SK-N-SH (cell line): ENCODE data around the gene RECK. TPM values are rescaled to one million over a fixed set of nuclear protein-coding genes. Genes with fewer than 3 reads are reported as not detected.

Source experiments
- CTCF ChIA-PET: fragments of 300-600, 350-600 bp; formaldehyde crosslinking; extraction: SDS; loops from one replicate; lab custom pipeline; 2021; lab: Yijun Ruan, JAX
- POLR2A ChIA-PET: fragments of 350-600 bp; sonication (Branson Sonifier 250); formaldehyde crosslinking; extraction: SDS; loops from one replicate; lab custom pipeline; 2020; ENCODE audit warnings: antibody characterized with exemption, inconsistent platforms; lab: Yijun Ruan, JAX
- DNase-seq: peaks from one replicate; pipeline ENCODE4 v3.0.0; 2012
- H2AFZ ChIP-seq: fragments of 200-600 bp; sonication (generic); 2 replicates; pipeline ENCODE4 v1.8.1; 2016; ENCODE audit warnings: antibody characterized with exemption, mild to moderate bottlenecking, low read depth
- H3F3A ChIP-seq: fragments of 200-600 bp; sonication (generic); replicated peaks from 2 replicates; pipeline ENCODE3; 2016; ENCODE audit warnings: antibody characterized with exemption, mild to moderate bottlenecking; ENCODE audit not compliant: insufficient read depth
- H3K27ac ChIP-seq, 2 experiments: fragments of 200-500 bp in 1 of 2; fragments of 200-600 bp in 1 of 2; sonication (Bioruptor generic) in 1 of 2; sonication (generic), shearing (Covaris generic) in 1 of 2; 2 replicates each; pipeline versions ENCODE4 v1.5.1 to v1.6.1; 2014 to 2016; ENCODE audit warnings: low read depth in 2 of 2, inconsistent platforms in 1 of 2, low read length in 1 of 2, mild to moderate bottlenecking in 1 of 2, mixed read lengths in 1 of 2
- H3K27me3 ChIP-seq: fragments of 200-600 bp; sonication (generic), shearing (Covaris generic); 2 replicates; pipeline ENCODE4 v1.6.1; 2016; ENCODE audit warnings: mixed run types; ENCODE audit not compliant: insufficient read depth
- H3K36me3 ChIP-seq, 2 experiments: fragments of 200-500 bp in 1 of 2; fragments of 200-600 bp in 1 of 2; sonication (Bioruptor generic) in 1 of 2; sonication (generic) in 1 of 2; replicated peaks in 1 of 2; 2 replicates each; pipeline versions ENCODE3 to v1.5.1; 2014 to 2016; ENCODE audit warnings: low read length in 1 of 2, mild to moderate bottlenecking in 1 of 2; ENCODE audit not compliant: insufficient read depth in 2 of 2, control insufficient read depth in 1 of 2
- H3K4me1 ChIP-seq, 2 experiments: fragments of 200-500 bp in 1 of 2; fragments of 200-600 bp in 1 of 2; sonication (Bioruptor generic) in 1 of 2; sonication (generic), shearing (Covaris generic) in 1 of 2; 2 replicates each; pipeline versions ENCODE4 v1.5.1 to v1.6.1; 2014 to 2016; ENCODE audit warnings: low read depth in 1 of 2, low read length in 1 of 2, mixed run types in 1 of 2; ENCODE audit not compliant: insufficient read depth in 2 of 2, control insufficient read depth in 1 of 2
- H3K4me2 ChIP-seq: fragments of 200-600 bp; sonication (generic), shearing (Covaris generic); 2 replicates; pipeline ENCODE4 v1.6.1; 2017; ENCODE audit warnings: mixed run types
- H3K4me3 ChIP-seq, 2 experiments: fragments of 200-500 bp in 1 of 2; fragments of 200-600 bp in 1 of 2; sonication (Bioruptor generic) in 1 of 2; sonication (generic), shearing (Covaris generic) in 1 of 2; 2 replicates each; pipeline versions ENCODE4 v1.5.1 to v1.8.1; 2014 to 2016; ENCODE audit warnings: low read depth in 2 of 2, inconsistent platforms in 1 of 2, low read length in 1 of 2, mild to moderate bottlenecking in 1 of 2, mixed read lengths in 1 of 2, moderate library complexity in 1 of 2
- H3K79me2 ChIP-seq: fragments of 200-600 bp; sonication (generic); 2 replicates; pipeline ENCODE4 v1.8.1; 2017; ENCODE audit warnings: mild to moderate bottlenecking; ENCODE audit not compliant: insufficient read depth
- H3K9ac ChIP-seq: fragments of 200-600 bp; sonication (generic); 2 replicates; pipeline ENCODE4 v1.6.1; 2017; ENCODE audit warnings: mixed run types
- H3K9me2 ChIP-seq: fragments of 200-600 bp; sonication (generic); 2 replicates; pipeline ENCODE4 v1.6.1; 2017; ENCODE audit warnings: mixed run types
- H3K9me3 ChIP-seq: fragments of 200-600 bp; sonication (generic); 2 replicates; pipeline ENCODE4 v1.6.1; 2017; ENCODE audit warnings: mixed run types, mild to moderate bottlenecking, moderate library complexity
- H4K20me1 ChIP-seq: fragments of 200-600 bp; sonication (generic); 2 replicates; pipeline ENCODE4 v1.6.1; 2017; ENCODE audit warnings: mild to moderate bottlenecking, mixed run types; ENCODE audit not compliant: insufficient read depth
- CHD2 ChIP-seq: fragments of 150-350 bp; IDR thresholded peaks from 2 replicates; pipeline ENCODE4 v1.6.1; 2018; ENCODE audit warnings: low read length; ENCODE audit not compliant: partially characterized antibody
- ELF1 ChIP-seq: IDR thresholded peaks from 2 replicates; pipeline ENCODE4 v1.4.0; 2012
- EP300 ChIP-seq, 2 experiments: IDR thresholded peaks; 2 replicates each; pipeline versions ENCODE4 v1.4.0 to v1.6.1; 2012; ENCODE audit warnings: borderline replicate concordance in 1 of 2, low read depth in 1 of 2, low read length in 1 of 2
- FOSL2 ChIP-seq: IDR thresholded peaks from 2 replicates; pipeline ENCODE4 v1.4.0; 2012; ENCODE audit warnings: low read depth, mild to moderate bottlenecking, moderate library complexity, borderline replicate concordance
- FOXM1 ChIP-seq: IDR thresholded peaks from 2 replicates; pipeline ENCODE4 v1.4.0; 2012; ENCODE audit warnings: low read depth, mild to moderate bottlenecking
- JUND ChIP-seq: IDR thresholded peaks from 2 replicates; pipeline ENCODE4 v1.4.0; 2012
- MEF2A ChIP-seq: IDR thresholded peaks from 2 replicates; pipeline ENCODE4 v1.4.0; 2012; ENCODE audit warnings: low read depth, borderline replicate concordance
- NFIC ChIP-seq: IDR thresholded peaks from 2 replicates; pipeline ENCODE4 v1.4.0; 2012; ENCODE audit warnings: borderline replicate concordance
- RAD21 ChIP-seq: IDR thresholded peaks from 2 replicates; pipeline ENCODE4 v1.6.1; 2012; ENCODE audit warnings: mild to moderate bottlenecking, low read length
- RCOR1 ChIP-seq: fragments of 150-350 bp; IDR thresholded peaks from 2 replicates; pipeline ENCODE4 v1.6.1; 2017; ENCODE audit warnings: antibody characterized with exemption, low read length
- RFX5 ChIP-seq: IDR thresholded peaks from 2 replicates; pipeline ENCODE4 v1.6.1; 2012; ENCODE audit warnings: mild to moderate bottlenecking, improper control_type of control experiment, low read length
- SIN3A ChIP-seq: IDR thresholded peaks from 2 replicates; pipeline ENCODE4 v1.6.1; 2012; ENCODE audit warnings: low read depth, mild to moderate bottlenecking, low read length, moderate library complexity, borderline replicate concordance
- SMC3 ChIP-seq: IDR thresholded peaks from 2 replicates; pipeline ENCODE4 v1.6.1; 2012; ENCODE audit warnings: low read depth, low read length, improper control_type of control experiment
- TAF1 ChIP-seq: IDR thresholded peaks from 2 replicates; pipeline ENCODE4 v1.6.1; 2012; ENCODE audit warnings: low read depth, mild to moderate bottlenecking, low read length, moderate library complexity, borderline replicate concordance
- TCF12 ChIP-seq: IDR thresholded peaks from 2 replicates; pipeline ENCODE4 v1.4.0; 2012
- TEAD4 ChIP-seq: IDR thresholded peaks from 2 replicates; pipeline ENCODE4 v1.4.0; 2012; ENCODE audit warnings: mild to moderate bottlenecking, borderline replicate concordance; ENCODE audit not compliant: insufficient read depth
- YY1 ChIP-seq: IDR thresholded peaks from 2 replicates; pipeline ENCODE4 v1.4.0; 2012; ENCODE audit warnings: low read depth, mild to moderate bottlenecking
- WGBS: methylation state at CpG from one replicate; pipeline ENCODE4 v1.1.6; 2017; ENCODE audit warnings: low lambda C conversion rate; 5-methylcytosine and 5-hydroxymethylcytosine counted together
- polyA plus RNA-seq, 3 experiments: library from polyadenylated mRNA; depleted of rRNA; stranded (reverse); fragments of >200 nt; gene quantifications; 2 replicates each; pipeline ENCODE4 v1.2.3, GENCODE V29; 2012
- TF ChIP-seq, protein P1 (sequence below): IDR thresholded peaks from 2 replicates; pipeline ENCODE4 v1.4.0; 2012; ENCODE audit warnings: low read depth, borderline replicate concordance
- TF ChIP-seq, protein P2 (sequence below): IDR thresholded peaks from 2 replicates; pipeline ENCODE4 v1.4.0; 2012; ENCODE audit warnings: low read depth, borderline replicate concordance
- TF ChIP-seq, protein P3 (sequence below): fragments of 150-350 bp; IDR thresholded peaks from 2 replicates; pipeline ENCODE4 v1.6.1; 2016; ENCODE audit warnings: mild to moderate bottlenecking, low read depth, low read length
- TF ChIP-seq, protein P4 (sequence below): fragments of 150-350 bp; IDR thresholded peaks from 2 replicates; pipeline ENCODE4 v1.6.1; 2017; ENCODE audit warnings: antibody characterized with exemption, low read length, low read depth, borderline replicate concordance
- TF ChIP-seq, protein P5 (sequence below): IDR thresholded peaks from 2 replicates; pipeline ENCODE4 v1.4.0; 2012; ENCODE audit warnings: low read depth

RECK gene
- polyA plus RNA-seq, 1 of the 3 experiments (the other 2 are of a cell fraction): 22.8 TPM

DNA sequence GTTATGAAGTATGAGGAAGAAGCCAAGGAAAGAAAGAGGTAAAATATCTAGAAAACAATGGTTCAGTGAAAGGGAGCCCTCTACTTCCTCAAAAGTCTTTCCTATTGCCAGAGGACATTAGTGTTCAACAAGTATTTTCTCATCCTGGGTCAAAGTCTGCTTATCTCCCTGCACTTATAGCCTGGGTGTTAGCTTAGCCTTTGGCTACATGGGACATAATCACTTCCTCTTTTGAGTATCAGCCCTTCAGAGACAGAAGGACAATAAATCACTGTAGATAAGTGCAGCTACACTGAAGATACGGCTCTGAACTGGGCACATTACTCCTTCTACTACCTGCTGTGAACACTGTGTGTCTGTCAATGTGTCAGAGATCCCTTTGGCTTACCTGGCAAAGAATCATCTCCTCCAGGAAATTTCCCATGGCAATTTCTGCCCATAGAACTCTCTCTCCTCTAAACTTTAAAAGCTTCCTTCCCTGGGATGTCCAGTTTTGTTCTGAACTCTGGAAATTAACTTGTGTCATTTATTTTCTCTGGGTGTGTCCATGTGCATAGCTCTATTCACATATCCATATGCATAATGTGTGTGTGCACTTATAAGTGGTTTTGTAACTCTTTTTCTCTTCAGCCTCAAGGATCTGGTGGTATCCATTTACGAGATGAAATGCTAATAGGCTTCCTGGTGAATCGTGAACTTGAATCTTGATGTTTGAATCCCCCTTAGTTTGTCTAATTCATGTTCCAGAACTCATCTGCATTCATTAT lies 30.0 kb upstream of the RECK start:
- Histone ChIP-seq H3F3A (no peaks in the 10 kb centered on the region), H3K4me1 (no peaks in the 10 kb centered on the region; a peak in 1 of 4 replicates), H3K27me3 (no peaks in the 10 kb centered on the region), H3K27ac (no peak overlapping the region), H4K20me1 (no peaks in the 10 kb centered on the region), H3K9ac (no peak overlapping the region), H3K36me3 (no peaks in the 10 kb centered on the region), H2AFZ (no peak overlapping the region), H3K9me3 (0 out of 2 replicates have a peak, but pooled peaks cover 4% of the 10 kb centered on the region), H3K4me2 (no peak overlapping the region), H3K9me2 (no peaks in the 10 kb centered on the region), H3K79me2 (no peaks in the 10 kb centered on the region), H3K4me3 (no peak overlapping the region)
- WGBS: 50% methylated on average over 3 of the region's 3 CpGs
- TF ChIP-seq SMC3 (no peak), JUND (no peak), EP300 (IDR thresholded peaks at IDR 0.05; ENCODE audit: borderline replicate concordance in 1 of 2, low read depth in 1 of 2, low read length in 1 of 2) (no peak)
- TF ChIP-seq, protein P1, sequence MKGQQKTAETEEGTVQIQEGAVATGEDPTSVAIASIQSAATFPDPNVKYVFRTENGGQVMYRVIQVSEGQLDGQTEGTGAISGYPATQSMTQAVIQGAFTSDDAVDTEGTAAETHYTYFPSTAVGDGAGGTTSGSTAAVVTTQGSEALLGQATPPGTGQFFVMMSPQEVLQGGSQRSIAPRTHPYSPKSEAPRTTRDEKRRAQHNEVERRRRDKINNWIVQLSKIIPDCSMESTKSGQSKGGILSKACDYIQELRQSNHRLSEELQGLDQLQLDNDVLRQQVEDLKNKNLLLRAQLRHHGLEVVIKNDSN: no peak
- CTCF ChIA-PET: interaction anchor here (0.8 to 9.1 kb wide), 9 partner anchors 13 to 216 kb away, joined by 3 to 128 read pairs (median 7); partner anchors contain the start of genes OR2S2 and RECK
- POLR2A ChIA-PET: no interaction called here
- no peak for DNase-seq

DNA sequence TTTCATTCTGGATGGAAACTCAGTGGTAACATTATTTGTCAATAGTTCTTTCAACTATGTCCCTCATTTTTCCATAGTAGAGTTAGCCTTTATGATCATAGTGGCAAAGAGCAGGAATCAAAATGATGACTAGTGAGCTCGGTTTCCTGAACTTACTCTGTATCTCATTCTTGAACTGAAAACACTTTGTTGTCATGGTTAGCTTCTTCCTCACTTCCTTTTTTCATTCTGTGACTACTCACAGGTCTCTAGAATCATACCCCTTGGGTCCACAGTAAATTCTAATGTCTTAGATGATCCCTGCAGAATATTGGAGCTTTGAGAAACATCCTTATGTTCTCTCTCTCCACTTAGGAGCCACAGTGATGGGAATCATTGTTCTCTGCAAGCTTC lies 29.4 kb upstream of the RECK start:
- no peak overlapping the region for H3K27ac ChIP-seq
- no peaks in the 10 kb centered on the region for H3K36me3 ChIP-seq
- no peak overlapping the region for H3K4me3 ChIP-seq
- H3K9ac ChIP-seq: no peak overlapping the region
- POLR2A ChIA-PET: no interaction called here
- no peaks in the 10 kb centered on the region for H3K79me2 ChIP-seq
- no peaks in the 10 kb centered on the region for H3F3A ChIP-seq
- H3K27me3 ChIP-seq: no peaks in the 10 kb centered on the region
- CTCF ChIA-PET: interaction anchor here (0.8 to 9.1 kb wide), 18 partner anchors 8 to 217 kb away, joined by 3 to 128 read pairs (median 4); partner anchors contain the start of genes OR2S2 and RECK
- H3K9me3 ChIP-seq: 0 out of 2 replicates have a peak, but pooled peaks cover 4% of the 10 kb centered on the region
- no peaks in the 10 kb centered on the region; a peak in 1 of 4 replicates for H3K4me1 ChIP-seq
- H3K4me2 ChIP-seq: no peak overlapping the region
- 43% methylated on average over 1 of the region's 1 CpG for WGBS
- no peaks in the 10 kb centered on the region for H4K20me1 ChIP-seq
- H2AFZ ChIP-seq: no peak overlapping the region
- TF ChIP-seq, protein P2, sequence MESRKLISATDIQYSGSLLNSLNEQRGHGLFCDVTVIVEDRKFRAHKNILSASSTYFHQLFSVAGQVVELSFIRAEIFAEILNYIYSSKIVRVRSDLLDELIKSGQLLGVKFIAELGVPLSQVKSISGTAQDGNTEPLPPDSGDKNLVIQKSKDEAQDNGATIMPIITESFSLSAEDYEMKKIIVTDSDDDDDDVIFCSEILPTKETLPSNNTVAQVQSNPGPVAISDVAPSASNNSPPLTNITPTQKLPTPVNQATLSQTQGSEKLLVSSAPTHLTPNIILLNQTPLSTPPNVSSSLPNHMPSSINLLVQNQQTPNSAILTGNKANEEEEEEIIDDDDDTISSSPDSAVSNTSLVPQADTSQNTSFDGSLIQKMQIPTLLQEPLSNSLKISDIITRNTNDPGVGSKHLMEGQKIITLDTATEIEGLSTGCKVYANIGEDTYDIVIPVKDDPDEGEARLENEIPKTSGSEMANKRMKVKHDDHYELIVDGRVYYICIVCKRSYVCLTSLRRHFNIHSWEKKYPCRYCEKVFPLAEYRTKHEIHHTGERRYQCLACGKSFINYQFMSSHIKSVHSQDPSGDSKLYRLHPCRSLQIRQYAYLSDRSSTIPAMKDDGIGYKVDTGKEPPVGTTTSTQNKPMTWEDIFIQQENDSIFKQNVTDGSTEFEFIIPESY: no peak
- TF ChIP-seq NFIC (no peak), EP300 (IDR thresholded peaks at IDR 0.05; ENCODE audit: borderline replicate concordance in 1 of 2, low read depth in 1 of 2, low read length in 1 of 2) (no peak), RAD21 (no peak), SIN3A (no peak), MEF2A (no peak), RCOR1 (no peak), TEAD4 (no peak), SMC3 (no peak), FOXM1 (no peak), YY1 (no peak), RFX5 (no peak), TAF1 (no peak), ELF1 (no peak), CHD2 (no peak), FOSL2 (no peak), TCF12 (no peak)
- TF ChIP-seq, protein P3, sequence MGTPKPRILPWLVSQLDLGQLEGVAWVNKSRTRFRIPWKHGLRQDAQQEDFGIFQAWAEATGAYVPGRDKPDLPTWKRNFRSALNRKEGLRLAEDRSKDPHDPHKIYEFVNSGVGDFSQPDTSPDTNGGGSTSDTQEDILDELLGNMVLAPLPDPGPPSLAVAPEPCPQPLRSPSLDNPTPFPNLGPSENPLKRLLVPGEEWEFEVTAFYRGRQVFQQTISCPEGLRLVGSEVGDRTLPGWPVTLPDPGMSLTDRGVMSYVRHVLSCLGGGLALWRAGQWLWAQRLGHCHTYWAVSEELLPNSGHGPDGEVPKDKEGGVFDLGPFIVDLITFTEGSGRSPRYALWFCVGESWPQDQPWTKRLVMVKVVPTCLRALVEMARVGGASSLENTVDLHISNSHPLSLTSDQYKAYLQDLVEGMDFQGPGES: no peak
- TF ChIP-seq, protein P4, sequence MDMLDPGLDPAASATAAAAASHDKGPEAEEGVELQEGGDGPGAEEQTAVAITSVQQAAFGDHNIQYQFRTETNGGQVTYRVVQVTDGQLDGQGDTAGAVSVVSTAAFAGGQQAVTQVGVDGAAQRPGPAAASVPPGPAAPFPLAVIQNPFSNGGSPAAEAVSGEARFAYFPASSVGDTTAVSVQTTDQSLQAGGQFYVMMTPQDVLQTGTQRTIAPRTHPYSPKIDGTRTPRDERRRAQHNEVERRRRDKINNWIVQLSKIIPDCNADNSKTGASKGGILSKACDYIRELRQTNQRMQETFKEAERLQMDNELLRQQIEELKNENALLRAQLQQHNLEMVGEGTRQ: no peak
- TF ChIP-seq, protein P5, sequence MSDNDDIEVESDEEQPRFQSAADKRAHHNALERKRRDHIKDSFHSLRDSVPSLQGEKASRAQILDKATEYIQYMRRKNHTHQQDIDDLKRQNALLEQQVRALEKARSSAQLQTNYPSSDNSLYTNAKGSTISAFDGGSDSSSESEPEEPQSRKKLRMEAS: no peak
- TF ChIP-seq, all 33 proteins: peak for 0
- no peak for DNase-seq
- no peaks in the 10 kb centered on the region for H3K9me2 ChIP-seq
